Forelimb muscle (tissue), 1 donor: ENCODE measurements around the gene SFXN5. TPM values are rescaled to one million over a fixed set of nuclear protein-coding genes. Genes with fewer than 3 reads are reported as not detected.
"Not testable (repeated sequence)": the region's sequence is repeated elsewhere in the genome, so short reads cannot be mapped to it uniquely, and the experiment has no call there.

Experiments
- DNase-seq: peaks from one replicate; pipeline ENCODE4 v3.0.0-alpha.2; 2013; ENCODE audit warnings: low read depth
- polyA plus RNA-seq: library from polyadenylated mRNA; unstranded; fragments of 120-200 nt; gene quantifications from one replicate; pipeline ENCODE4 v1.2.1, GENCODE V29; 2013; ENCODE audit not compliant: insufficient read length

Gene SFXN5, protein sequence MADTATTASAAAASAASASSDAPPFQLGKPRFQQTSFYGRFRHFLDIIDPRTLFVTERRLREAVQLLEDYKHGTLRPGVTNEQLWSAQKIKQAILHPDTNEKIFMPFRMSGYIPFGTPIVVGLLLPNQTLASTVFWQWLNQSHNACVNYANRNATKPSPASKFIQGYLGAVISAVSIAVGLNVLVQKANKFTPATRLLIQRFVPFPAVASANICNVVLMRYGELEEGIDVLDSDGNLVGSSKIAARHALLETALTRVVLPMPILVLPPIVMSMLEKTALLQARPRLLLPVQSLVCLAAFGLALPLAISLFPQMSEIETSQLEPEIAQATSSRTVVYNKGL
- 6.8 TPM for polyA plus RNA-seq

DNA sequence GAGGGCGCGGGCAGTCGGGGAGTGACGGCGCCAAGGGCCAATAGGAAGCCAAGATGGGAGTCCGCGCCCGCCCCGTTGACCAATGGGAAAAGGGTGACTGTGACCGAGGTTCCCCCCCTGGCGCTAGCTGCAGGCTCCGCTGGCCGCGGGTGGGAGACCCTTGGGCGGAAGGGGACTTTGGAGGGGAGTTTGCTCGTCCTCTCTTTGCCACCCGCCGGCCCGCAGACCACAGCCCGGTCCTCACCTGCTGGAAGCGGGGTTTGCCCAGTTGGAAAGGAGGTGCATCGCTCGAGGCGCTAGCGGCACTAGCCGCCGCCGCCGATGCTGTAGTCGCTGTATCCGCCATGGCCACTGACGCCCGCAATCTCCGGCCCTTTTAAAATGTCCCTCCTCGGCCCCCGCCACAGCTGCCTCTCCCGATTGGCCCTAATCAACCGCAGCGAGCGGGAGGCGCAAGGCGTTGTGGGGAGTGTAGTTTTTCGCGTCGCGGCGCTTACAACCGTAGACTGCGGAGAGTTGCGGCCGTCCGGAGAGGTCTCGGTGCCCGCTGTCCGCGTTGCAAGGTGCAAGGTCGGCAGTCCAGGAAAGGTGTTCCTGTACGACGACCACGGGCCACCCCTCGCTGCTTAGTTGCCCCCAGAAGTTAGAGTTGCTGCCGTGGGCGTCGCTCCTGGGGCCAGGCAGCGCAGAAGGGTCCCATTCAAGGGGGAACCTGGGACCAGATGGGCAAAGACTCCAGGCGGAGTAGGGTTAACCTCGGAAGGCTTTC, at the start of gene SFXN5:
Gene SFXN5 (minus strand): TSS at position 353 of the 769 bp plus-strand sequence. CDS start 7 bp downstream, at position 346.
- DNase-seq = peak; percentile 89

DNA sequence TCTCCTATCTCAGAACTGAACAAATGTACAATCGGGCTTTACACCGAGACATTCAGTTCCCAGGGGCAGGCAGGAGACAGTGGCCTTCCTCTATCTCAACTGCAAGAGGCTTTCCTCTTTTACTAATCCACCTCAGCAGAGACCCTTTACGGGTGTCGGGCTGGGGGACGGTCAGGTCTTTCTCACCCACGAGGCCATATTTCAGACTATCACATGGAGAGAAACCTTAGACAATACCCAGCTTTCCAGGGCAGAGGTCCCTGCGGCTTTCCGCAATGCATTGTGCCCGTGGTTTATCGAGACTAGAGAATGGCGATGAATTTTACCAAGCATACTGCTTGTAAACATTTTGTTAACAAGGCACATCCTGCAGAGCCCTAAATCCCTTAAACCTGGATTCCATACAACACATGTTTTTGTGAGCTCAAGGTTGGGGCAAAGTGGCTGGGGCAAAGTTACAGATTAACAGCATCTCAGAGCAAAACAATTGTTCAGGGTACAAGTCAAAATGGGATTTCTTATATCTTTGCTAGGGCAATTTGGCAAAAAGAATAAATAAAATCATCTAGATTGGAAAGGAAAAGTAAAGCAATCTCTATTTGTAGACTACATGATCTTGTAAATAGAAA, 48.2 kb upstream of the SFXN5 start:
- not testable (repeated sequence) for DNase-seq

DNA sequence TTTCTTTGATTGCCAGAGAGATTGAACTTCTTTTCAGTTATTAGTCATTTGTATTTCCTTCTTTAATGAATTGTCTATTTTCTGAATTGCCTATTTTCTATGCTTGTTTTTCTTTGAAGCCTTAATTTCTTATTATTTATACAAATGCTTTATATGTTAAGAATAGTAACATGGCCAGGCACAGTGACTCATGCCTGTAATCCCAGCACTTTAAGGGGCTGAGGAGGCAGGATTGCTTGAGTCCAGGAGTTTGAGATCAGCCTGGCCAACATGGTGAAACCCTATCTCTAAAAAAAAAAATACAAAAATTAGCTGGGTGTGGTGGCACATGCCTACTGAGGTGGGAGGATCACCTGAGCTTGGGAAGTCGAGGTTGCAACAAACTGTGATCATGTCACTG, 45.9 kb upstream of the SFXN5 start:
- no peak for DNase-seq

DNA sequence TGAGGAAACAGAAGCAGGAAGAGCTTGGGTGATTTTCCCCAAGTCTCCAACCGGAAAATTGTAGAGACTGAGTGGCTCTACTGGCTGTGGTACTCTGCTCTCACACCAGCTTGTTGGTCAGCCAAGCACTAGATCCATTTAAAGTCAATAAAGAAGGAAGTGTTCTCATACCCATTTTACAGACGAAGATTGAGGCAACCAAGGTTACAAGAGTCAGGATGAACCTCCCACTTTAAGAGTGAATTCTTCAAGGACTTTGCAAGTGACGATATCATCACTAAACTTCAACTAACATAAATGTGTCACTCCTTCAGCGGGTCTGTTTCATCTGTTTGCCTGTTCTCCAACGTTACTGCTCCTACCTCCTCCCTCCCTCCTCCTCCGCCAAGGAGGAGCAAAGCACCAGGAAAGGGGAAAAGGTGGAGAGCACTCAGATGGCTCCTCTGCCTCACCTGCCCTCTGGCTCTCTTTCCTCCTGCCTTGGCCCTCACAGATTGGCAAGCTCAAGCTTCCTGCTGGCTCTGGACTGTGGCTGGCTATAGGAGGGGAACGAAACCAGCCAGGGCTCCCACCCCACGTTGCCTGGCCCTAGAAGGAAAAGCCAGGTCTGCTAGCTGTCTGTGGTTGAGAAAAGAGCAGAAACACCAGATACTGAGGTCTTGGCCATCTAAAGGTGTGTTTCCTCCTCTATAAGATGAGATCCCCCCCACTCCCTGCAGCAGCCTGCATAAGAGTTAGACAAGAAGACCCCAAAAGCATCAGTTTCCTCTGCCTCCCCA, 44.9 kb upstream of the SFXN5 start:
- no peak for DNase-seq

DNA sequence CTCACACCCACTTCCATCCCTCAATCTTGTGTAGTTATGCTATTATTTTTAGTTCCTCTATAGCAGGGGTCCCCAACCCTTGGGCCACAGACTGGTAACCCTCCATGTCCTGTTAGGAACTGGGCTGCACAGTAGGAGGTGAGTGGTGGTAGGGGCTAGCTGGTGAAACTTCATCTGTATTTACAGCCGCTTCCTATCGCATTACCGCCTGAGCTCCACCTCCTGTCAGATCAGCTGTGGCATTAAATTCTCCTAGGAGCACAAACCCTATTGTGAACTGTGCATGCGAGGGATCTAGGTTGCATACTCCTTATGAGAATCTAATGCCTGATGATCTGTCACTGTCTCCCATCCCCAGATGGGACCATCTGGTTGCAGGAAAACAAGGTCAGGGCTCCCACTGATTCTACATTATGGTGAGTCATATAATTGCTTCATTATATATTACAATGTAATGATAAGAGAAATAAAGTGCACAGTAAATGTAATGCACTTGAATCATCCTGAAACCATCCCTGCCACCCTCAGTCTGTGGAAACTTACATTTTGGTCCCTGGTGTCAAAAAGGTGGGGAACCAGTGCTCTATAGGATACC, 42.9 kb upstream of the SFXN5 start:
- no peak for DNase-seq

DNA sequence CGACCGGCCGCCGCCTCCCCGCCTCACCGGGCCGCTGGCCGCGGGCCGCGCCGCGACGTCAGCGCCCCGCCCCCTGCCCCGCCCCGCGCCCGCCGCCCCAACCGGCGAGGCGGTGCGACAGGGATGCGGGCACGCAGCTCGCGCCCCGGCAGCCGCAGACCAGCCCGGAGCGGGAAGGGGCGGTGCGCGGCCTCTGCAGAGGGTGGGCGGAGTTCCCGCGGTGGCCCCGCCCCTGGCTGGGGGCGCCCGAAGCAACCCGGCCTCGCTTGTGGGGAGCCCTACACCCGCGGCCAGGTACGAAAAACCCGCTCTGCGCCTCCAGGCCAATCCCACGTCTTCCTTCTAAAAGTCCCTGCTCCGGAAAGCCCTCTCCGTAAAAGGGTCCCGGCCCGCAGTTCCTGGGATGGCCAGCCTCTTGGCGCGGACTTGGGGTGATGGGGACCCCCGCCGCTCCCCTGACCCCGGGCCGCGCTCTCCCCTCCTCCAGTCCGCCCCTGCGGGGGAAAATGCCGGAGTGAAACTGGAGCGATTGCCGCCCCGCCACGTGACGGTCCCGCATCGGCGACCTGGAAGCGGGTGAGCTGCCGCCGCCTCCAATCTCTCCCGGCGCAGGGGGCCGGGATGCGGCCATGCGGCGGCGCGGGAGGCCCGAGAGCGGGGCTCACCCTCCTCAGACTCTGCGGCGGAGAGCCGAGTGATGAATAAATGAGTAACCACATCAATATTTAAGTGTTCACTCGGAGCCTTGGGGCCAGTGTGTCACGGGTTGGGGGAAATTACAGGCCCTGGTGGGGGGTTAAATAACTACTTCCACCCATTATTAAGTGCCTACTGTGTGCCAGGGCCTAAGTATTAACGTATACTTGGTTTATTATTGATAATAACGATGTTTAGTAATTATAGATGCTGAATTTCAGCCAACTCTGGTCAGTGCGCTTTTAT, 41.7 kb upstream of the SFXN5 start, which contains the start of gene RAB11FIP5:
Gene RAB11FIP5 (minus strand): TSS at position 36 of the 942 bp plus-strand sequence. CDS start 171 bp downstream, outside the sequence.
- DNase-seq = no peak

DNA sequence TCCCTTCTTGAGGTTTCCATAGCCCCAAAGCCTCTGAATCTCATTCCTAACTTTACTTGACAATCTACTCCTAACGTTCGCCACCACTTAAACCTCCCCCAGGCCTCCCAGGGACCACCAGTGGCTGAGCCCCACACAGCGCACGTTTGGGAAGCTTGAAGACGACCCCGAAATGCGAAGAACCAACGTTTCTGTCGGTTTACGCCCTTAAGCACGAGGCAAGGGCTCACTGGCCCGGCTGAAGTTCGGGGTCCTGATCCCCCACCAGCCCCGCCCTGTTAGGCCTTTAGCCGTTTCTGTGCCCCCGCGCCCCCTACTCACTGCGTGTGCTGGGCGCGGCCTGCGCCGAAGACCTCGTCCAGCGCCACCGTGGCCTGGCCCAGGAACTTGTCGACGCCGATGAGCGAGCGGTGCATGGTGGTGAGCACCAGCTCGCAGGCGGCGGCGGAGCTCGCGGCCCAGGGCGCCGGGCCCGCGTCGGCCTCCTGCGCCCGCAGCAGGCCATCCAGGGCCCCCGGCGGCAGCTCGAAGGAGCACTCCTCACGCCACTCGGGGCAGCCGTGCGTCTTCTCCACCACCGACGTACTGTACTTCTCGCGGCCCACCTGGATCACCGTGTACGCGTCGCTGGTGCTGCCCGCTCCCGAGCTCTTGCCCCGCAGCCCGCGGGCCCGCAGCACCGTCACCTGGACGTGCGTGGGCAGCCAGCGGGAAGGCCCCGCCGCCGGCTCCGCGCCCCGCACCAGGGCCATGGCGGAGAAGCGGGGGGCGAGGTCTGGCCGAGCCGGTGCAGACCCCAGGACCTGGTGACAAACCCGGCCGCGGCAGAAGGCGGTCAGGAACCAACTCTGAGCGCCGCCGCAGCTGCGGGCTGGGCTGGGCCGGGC, 40.8 kb upstream of the SFXN5 start:
- DNase-seq = no peak

DNA sequence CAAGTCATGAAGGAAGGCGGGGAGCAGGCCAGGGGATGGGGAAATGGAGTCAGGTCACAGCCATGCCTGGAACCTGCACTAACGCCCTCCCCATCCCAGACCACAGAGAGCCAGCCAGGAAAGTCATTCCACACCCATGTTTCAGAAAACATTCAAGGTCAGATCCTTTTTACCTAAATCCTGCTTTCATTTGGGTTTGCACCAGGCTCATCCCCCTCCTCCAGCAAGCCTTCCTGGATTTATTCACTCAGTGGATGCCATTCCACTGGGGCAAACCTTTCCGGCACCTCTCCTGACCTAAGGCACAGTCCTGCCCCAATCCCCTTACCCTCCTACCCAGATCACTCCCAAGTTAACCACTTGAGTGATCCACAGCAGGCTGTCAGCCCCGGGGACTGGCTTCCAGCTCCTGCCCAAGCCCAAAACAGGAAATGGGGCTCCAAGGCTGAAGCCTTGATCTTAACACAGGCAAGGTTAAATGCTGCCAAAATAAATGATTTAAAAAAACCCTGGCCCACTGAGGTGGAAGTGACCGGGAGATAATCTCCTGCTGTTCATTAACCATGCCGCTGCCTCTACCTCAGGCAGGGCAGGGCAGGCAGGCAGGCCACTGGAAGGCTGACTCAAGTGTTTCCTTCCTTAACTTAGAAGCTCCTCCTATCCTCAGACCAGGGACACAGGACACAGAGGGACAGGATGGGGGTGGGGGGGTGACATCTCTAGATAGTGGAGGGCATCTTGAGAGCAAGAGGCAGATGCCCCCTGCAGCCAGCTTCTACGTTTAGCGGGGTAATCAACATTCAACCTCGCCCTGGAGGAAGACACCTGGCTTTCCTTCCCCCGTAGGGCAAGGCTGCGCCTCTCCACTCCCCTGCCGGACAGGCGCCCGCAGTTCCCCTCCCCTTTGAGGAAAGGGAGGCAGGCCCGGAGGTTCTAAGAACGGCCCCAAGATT, 39.8 kb upstream of the SFXN5 start:
- no peak for DNase-seq

DNA sequence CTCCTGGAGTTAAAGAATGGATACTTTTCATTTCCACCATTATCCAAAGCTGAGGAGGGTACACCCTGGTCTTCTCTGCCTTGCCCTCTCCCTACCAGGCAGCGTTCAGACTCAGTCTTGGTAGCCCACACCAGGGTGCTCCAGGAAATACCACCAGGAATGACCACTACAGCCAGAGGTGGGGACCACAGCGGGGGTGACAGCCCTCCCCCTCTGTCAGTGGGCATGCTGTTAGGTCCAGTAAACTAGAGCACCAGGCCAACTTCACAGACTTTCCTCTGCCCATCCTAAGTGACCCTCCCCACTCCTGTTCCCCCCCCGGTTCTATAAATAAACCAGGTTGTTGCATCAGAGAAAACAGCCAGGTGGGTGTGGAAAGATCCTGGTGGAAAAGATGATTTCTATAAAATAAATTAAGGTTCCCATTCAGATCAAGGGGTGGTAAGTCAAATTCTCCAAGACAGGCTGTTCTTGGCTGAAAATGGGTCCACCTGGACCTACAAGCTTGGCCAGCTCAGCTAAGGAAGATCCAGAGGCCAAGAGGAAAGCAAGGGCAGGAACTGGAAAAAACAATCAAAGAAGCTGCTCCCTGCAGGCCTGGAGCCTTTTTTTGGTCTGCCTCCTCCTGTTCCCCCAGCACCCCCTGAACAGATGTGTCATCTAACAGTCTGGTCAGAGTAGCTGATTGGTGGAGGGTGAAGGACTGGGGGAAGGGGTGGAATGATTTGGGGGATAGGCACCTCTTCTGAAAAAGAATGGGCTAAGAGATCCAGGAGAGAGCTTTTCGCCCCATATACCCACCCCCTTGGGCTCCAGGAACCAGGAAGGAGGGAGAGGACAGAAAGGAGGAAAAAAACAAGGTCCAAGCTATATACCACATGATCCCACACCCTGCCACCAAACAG, 38.9 kb upstream of the SFXN5 start:
- DNase-seq = no peak

DNA sequence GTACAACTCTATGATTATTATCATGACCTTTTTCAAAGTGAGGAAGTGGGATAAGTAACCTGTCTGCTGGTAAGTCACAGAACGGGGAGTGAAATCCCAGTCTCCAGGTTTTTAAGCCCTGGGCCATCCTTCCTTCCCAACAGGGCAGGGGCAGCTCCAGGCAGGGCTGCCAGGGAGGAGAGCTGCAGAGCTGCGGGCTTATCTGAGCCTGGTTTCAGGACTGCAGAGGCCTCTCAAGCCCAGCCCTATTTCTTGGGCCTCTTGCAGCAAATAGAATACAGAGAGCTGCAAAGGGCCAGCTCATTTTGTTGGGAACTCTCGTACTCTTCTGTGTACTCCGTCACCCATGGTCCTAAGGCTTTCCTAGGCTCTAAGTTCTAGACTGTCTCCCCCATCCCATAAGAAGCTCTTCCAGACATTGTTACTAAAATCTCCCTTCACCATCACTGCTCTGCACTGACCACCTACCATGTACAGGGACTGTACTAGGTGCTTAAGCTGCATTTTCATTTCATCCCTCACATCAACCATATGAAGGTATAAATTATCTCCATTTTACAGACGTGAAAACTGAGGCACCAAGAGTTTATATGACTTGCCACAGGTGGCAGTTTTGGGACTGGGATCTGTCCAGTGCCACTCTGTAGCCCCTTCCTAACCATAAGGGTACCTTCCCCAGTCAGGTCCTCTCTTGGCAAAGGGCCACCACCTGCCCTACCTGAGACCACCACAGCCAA, 38.1 kb upstream of the SFXN5 start:
- DNase-seq = no peak

DNA sequence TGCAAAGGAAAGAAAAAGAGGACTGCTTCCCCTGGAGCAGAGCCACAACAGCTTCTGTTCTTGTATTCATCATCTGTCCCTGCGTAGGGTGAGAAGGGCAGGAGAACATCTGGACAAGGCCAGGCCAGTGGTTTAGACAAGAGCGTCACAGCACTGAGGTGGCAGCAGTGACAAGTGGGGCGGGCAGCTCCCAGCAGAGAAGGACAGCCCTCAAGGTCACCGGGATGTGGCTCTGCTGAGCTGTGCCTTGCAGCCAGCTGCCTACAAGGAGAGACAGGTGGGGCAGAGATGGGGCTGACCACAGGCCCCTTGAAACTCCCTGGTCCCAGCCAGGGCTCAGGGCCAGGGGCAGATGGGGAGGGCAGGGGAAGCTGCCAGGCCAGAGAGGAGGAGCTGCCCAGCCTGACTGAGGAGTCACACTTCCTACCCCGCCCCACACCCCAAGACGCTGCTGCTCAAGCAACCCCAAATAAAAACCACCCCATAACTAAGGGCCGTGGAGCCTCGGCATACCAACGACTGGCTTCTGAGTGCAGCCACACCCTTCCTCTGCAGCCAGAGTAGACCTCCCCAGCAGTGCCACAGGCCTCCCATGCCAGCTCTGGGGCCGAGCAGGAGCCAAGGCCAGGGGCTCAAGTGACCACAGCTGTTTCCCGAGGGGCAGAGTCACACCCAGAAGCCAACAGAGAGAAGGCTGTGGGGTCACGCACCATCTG, 35.9 kb upstream of the SFXN5 start:
- no peak for DNase-seq

DNA sequence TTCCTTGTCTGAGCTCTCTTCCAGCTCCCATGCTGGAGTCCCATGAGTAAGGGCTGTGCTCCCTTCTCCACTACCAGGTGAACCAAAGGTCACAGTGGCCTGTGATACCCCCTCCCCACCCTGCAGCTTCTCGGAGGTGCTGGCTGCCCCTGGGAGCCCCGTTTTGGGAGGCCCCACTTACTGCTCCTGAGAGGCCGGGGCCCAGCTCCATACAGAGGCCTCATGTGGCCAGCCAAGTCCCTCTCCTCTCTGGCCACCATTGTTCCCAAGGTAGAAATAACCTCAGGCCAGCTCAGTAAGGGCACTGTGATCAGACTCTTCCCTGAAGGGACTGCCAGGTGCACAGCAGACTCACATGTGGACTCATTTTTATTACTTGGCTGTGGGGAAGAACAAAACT, 35.3 kb upstream of the SFXN5 start:
- no peak for DNase-seq

DNA sequence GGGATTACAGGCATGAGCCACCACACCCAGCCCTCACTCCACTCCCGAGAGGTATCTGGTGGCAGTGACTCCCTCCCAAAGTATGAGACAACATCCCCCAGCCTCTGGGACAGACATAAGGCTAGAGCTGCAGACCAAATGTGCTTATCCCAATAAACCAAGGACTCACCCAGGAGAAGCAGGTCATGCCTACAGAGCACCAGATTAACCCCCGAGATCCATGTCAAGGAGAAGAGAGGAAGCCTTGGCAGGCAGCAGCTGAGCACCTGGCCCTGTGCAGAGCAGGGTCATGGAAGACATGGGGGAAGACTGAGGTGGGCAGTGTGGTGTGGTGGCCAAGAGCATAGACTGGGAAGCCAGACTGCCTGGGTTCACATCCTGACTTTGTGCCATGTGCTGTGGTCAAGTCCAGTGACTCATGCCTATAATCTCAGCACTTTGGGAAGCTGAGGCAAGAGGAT, 34.0 kb upstream of the SFXN5 start:
- DNase-seq = no peak

DNA sequence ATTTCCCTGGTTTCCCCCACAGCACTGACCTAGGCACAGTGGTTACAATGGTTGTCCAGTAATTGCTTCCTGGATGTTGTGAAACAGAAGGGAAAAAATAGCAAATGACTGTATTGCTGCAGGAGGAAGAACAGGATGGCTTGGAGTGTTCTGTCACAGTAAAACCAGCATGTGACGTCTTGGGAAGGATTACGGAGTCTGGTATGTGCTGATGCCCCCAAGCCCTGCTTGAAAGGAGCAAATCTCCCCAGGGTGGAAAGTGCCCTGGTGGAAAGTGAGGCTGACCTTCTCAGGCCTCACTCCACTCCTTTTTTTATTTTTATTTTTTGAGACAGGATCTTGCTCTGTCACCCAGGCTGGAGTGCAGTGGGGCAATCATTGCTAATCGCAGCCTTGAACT, 33.4 kb upstream of the SFXN5 start:
- DNase-seq = no peak

DNA sequence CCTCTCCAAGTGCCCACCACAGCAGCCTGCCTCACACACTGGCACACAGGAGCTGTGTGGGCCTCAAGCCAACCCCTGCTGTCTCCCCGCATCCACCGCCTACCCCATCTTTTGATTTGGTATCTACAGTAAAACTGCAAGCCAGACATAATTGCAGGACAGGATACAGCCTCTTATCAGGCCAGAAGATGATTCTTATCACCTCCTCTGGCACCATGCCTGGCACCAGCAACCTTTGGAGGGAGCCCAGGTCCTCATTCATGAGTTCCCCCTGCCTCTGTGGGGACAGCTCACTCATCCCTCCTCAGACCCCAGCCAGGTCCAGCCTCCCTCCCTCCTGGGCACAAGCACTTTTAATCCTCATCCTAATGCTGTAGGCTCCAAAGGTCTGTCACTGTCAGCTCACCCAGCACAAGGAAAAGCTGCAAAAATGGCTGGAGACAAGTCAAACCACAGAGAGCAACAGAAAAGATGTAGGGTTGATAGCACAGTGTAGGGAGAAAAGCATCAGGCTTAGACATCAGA, 31.6 kb upstream of the SFXN5 start:
- no peak for DNase-seq
